Measurements from ENCODE around the gene HYAL1. TPM values are rescaled to one million over a fixed set of nuclear protein-coding genes. Genes with fewer than 3 reads are reported as not detected.

HYAL1 gene
- total RNA-seq, 1 donor from 2014 or later, result 0.83 TPM

DNA sequence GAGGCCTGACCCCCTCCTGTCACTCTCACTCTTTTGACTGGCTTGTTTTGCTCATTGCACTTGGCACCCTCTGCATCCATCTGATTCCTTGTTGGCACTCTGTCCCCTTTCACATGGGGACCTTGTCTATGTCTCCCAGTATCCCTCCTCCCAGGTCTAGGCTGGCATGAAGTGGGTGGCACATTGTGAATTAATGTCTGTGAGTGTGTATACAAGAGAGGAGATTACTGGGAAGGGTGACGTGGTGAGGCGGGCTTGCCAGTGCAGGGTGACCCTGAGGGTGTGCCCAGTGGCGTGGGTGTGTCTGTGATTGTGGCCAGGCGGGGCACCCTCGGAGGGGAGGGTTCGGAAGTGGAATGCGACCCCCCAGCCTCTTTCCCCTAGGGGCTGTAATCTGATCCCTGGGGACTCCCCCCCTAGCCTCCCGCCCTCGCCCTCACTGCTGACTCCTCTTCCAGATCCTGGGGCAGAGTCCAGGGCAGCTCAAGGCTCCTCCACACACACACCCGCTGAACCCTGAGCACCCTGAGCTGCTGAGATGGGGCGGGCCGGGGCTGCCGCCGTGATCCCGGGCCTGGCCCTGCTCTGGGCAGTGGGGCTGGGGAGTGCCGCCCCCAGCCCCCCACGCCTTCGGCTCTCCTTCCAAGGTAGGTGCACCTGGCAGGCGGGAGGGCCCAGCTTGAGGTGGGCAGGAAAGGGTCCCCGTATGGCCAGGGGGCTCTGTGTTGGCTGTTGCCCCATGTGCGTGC lies 34.5 kb downstream of the HYAL1 start, which contains the start of gene SEMA3B:
TSS of gene SEMA3B (plus strand) at position 445 of the 749 bp plus-strand sequence. CDS start at position 539, 94 bp downstream.
- no peaks in the 10 kb centered on the region for H3K9me3 Mint-ChIP-seq (ENCODE audit: unreplicated experiment)
- no peak within 1 kb of the TSS for H3K4me3 Mint-ChIP-seq (ENCODE audit: unreplicated experiment)
- H3K27ac Mint-ChIP-seq (ENCODE audit: unreplicated experiment), result peak within 1 kb of the TSS; percentile 69
- H3K27me3 Mint-ChIP-seq (ENCODE audit: unreplicated experiment), result no peaks in the 10 kb centered on the region
- peaks cover 61% of the 10 kb centered on the region for H3K4me1 Mint-ChIP-seq (ENCODE audit: unreplicated experiment)
- DNase-seq (ENCODE audit: extremely low spot score, unreplicated experiment), result peak; percentile 88
- H3K36me3 Mint-ChIP-seq (ENCODE audit: unreplicated experiment), result no peaks in the 10 kb centered on the region
- TF ChIP-seq, protein P1, sequence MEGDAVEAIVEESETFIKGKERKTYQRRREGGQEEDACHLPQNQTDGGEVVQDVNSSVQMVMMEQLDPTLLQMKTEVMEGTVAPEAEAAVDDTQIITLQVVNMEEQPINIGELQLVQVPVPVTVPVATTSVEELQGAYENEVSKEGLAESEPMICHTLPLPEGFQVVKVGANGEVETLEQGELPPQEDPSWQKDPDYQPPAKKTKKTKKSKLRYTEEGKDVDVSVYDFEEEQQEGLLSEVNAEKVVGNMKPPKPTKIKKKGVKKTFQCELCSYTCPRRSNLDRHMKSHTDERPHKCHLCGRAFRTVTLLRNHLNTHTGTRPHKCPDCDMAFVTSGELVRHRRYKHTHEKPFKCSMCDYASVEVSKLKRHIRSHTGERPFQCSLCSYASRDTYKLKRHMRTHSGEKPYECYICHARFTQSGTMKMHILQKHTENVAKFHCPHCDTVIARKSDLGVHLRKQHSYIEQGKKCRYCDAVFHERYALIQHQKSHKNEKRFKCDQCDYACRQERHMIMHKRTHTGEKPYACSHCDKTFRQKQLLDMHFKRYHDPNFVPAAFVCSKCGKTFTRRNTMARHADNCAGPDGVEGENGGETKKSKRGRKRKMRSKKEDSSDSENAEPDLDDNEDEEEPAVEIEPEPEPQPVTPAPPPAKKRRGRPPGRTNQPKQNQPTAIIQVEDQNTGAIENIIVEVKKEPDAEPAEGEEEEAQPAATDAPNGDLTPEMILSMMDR (IDR thresholded peaks at IDR 0.05), result no peak

DNA sequence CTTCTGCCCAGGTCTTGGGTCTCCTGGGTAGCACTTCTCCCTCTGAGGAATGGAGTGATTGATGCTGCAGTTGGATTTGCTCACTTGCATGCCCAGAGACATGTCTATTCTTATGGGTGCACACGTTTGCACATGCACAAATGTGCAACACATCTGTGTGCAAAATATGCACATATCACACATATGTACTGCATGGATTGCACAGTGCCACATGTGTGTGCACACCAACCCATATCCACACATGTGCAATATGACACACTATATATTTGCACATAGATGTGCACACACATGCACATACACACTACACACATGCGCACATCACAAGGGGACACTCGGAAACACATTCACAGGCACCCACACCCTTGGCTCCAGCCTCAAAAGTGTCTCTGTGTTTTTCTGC lies 35.1 kb downstream of the HYAL1 start:
- peaks cover 67% of the 10 kb centered on the region for H3K4me1 Mint-ChIP-seq (ENCODE audit: unreplicated experiment)
- no peak overlapping the region for H3K4me3 Mint-ChIP-seq (ENCODE audit: unreplicated experiment)
- H3K27ac Mint-ChIP-seq (ENCODE audit: unreplicated experiment), result peak overlapping the region; percentile 47
- no peaks in the 10 kb centered on the region for H3K27me3 Mint-ChIP-seq (ENCODE audit: unreplicated experiment)
- TF ChIP-seq, protein P1 (IDR thresholded peaks at IDR 0.05), result no peak
- H3K9me3 Mint-ChIP-seq (ENCODE audit: unreplicated experiment), result no peaks in the 10 kb centered on the region
- no peaks in the 10 kb centered on the region for H3K36me3 Mint-ChIP-seq (ENCODE audit: unreplicated experiment)
- DNase-seq (ENCODE audit: extremely low spot score, unreplicated experiment), result no peak

DNA sequence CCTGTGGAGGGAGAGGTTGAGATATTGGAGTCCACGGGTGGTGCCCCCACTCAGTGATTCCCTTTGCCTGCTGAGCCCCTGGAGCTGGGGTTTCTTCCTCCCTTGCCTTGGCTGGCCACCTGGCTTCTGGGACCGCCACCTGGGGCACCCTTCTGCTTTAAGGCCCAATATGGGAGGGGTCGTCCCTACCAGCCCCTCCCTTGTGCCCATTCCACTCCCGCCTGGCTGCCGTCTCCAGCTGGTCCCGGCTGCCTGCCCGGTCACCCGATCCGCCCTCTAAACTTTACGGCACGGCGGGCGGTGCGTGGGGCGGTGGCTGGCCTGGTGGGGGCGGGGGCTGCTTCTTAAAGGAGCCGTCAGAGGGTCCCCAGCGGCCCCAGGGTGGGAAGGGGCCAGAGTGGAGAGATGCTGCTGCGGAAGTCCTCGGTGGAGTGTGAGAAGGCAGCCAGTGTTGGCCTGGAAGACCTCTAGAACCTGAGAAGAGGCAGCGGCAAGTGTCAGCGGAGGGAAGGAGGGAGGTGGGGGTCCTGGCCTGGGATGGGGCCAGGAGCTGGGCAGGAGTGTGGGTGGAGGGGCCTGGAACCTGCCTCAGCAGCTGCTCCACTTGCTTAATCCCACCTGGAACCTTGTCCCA lies 36.0 kb downstream of the HYAL1 start:
- H3K9me3 Mint-ChIP-seq (ENCODE audit: unreplicated experiment), result no peaks in the 10 kb centered on the region
- DNase-seq (ENCODE audit: extremely low spot score, unreplicated experiment), result no peak
- H3K36me3 Mint-ChIP-seq (ENCODE audit: unreplicated experiment), result no peaks in the 10 kb centered on the region
- peak overlapping the region; percentile 51 for H3K4me3 Mint-ChIP-seq (ENCODE audit: unreplicated experiment)
- peak overlapping the region; percentile 57 for H3K27ac Mint-ChIP-seq (ENCODE audit: unreplicated experiment)
- peaks cover 73% of the 10 kb centered on the region for H3K4me1 Mint-ChIP-seq (ENCODE audit: unreplicated experiment)
- TF ChIP-seq, protein P1 (IDR thresholded peaks at IDR 0.05), result no peak
- no peaks in the 10 kb centered on the region for H3K27me3 Mint-ChIP-seq (ENCODE audit: unreplicated experiment)

DNA sequence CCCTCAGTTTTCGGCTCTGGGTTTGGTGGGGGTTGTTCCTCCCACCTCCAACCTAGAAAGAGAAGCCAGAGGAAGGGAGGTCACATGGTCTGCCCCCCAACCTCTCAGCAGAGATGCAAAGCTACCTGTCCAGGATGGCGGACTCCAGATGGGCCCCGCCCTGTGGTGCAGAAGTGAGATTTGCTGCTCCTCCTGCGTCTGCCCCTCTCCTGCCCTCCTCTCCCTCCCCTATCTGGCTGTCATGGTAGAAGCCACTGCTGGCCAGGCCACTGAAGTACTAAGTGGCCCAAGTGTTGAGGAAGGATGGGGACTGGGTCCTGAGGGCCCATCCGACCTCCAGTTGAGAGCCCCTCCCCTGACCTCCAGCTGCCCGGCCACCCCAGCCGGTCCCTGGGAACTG lies 36.5 kb downstream of the HYAL1 start:
- Mint-ChIP-seq H3K4me3 (ENCODE audit: unreplicated experiment) (peak overlapping the region; percentile 51), H3K4me1 (ENCODE audit: unreplicated experiment) (peaks cover 74% of the 10 kb centered on the region), H3K27ac (ENCODE audit: unreplicated experiment) (peak overlapping the region; percentile 57), H3K27me3 (ENCODE audit: unreplicated experiment) (no peaks in the 10 kb centered on the region), H3K9me3 (ENCODE audit: unreplicated experiment) (no peaks in the 10 kb centered on the region), H3K36me3 (ENCODE audit: unreplicated experiment) (no peaks in the 10 kb centered on the region)
- no peak for DNase-seq (ENCODE audit: extremely low spot score, unreplicated experiment)
- TF ChIP-seq, protein P1 (IDR thresholded peaks at IDR 0.05), result no peak

DNA sequence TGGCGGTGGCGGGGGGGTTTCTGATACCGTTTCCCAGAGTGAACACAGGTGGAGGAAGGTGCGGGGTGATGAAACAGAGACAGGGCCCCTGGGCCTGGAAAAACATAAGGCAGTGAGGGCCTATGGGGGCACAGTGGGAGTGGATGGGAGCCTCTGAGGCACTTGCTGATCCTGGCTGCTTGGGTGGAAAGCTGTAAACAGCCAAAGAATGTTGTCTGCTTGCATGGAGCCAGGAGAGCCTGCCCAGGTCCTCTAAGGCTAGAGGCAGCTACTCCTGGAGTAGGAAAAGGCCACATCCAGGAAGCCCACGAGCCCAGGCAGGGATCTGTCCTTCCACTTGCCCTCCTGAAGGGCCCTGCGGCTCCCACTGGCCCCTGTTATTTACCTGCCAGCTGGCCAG lies 37.4 kb downstream of the HYAL1 start:
- peaks cover 80% of the 10 kb centered on the region for H3K4me1 Mint-ChIP-seq (ENCODE audit: unreplicated experiment)
- no peak overlapping the region for H3K4me3 Mint-ChIP-seq (ENCODE audit: unreplicated experiment)
- no peaks in the 10 kb centered on the region for H3K36me3 Mint-ChIP-seq (ENCODE audit: unreplicated experiment)
- TF ChIP-seq, protein P1 (IDR thresholded peaks at IDR 0.05), result no peak
- H3K27ac Mint-ChIP-seq (ENCODE audit: unreplicated experiment), result peak overlapping the region; percentile 70
- H3K9me3 Mint-ChIP-seq (ENCODE audit: unreplicated experiment), result no peaks in the 10 kb centered on the region
- no peaks in the 10 kb centered on the region for H3K27me3 Mint-ChIP-seq (ENCODE audit: unreplicated experiment)
- no peak for DNase-seq (ENCODE audit: extremely low spot score, unreplicated experiment)

Data from osteocyte (in vitro differentiated cells).